HG02938 (cell line): ENCODE measurements around the gene MT1B.

Experiments used
- ATAC-seq: cut with Tn5 transposase; IDR thresholded peaks from one replicate; pipeline ENCODE4 v1.9.1; 2021; ENCODE audit warnings: mild to moderate bottlenecking, moderate library complexity; ENCODE audit not compliant: unreplicated experiment

Gene MT1B

DNA sequence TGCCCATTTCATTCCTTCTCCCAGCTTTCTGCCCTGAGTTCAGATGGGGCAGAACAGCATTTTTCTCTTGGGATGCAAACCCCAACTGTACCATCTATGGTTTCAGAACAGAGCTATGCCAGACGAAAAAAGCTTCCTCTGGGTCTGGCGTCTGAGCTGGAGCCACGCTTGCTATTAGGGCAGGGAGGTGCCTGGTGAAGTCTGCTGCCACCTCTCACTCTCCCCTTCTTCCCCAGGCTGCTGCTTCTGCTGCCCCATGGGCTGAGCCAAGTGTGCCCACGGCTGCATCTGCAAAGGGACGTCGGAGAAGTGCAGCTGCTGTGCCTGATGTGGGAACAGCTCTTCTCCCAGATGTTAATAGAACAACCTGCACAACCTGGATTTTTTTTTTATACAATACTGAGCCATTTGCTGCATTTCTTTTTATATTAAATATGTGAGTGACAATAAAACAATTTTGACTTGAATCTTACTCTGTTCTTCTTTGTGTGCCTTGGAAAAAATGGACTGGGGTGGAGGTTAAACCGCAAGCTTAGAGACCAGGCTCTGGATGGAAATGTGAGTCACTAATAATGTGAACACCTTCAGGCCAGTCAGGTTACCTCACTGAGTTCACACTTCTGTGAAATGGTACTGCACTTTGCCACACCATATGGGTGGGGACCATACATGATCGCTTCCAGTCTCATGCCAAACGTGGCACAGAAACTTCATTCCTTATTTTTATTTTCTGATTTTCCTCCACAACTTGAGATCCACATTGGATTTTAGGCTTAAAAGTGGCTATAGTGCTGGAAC lies 14.9 kb upstream of the MT1B start:
- no peak for ATAC-seq

DNA sequence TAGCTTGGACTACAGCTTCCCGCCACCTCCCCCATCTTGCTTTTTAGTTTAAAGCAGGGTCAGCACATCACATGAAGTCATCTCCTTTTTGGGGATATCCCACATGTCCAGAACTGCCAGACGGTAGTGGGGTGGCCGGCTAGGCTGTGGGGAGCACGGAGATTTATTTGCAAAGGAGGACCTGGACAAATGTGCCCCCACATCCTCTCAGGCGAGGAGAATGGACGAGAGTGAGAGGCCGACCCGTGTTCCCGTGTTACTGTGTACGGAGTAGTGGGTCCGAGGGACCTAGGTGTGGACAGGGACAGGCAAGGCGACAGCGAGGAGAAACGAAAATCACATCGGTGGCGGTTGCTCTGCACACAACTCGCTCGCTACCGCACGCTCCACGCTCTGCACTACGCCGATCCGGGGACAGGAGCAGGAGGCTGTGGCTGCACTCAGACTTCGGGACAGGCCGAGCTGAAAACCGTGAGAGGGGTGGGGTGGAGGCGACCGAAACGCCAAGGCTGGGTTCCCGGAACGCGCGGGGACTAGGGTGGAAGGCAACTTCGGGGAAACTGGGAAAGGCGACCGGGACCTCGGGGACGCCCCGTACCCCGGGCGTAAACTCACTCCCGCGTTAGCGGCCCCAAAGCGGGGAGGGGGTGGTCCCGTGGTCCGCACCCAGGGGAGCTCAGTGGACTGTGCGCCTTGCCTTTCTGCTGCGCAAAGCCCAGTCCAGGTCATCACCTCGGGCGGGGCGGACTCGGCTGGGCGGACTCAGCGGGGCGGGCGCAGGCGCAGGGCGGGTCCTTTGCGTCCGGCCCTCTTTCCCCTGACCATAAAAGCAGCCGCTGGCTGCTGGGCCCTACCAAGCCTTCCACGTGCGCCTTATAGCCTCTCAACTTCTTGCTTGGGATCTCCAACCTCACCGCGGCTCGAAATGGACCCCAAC lies 13.6 kb upstream of the MT1B start, which contains the start of gene MT1A:
Gene MT1A (plus strand): TSS at position 853 of the 937 bp plus-strand sequence. CDS start 73 bp downstream, at position 926.
- ATAC-seq = no peak

DNA sequence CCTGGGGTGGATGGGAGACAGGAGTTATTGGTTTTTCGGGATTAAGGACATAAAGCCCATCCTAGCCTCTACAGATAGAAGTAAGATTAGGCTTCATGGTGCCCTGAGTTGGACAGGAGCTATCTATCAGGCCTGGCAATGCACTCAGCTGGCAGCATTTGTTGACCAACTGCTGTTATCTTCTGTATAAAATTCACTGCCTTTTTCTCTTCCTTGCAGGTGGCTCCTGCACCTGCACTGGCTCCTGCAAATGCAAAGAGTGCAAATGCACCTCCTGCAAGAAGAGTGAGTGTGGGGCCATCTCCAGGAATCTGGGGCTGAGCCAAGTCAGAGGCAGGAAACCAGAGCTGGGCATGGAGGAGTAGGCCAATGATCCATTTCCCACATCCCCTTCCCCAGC lies 12.6 kb upstream of the MT1B start:
- no peak for ATAC-seq

DNA sequence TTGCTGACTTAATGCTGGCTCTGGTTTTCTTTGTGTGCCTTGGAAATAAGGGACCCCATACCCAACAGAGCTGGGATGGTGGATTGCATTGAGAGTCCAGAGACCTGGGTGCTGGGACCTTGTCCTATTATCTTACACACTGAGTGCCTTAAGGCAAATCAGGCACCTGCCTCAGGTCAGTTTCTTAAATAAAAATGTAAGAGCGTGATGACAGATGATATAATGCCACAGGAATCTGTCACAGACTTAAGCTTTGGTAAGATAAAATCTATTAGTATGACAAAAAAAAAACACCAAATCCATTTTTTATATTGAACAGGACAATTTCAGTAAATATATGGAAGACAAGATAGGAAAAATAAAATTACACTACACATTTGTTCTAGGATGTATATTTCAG lies 11.6 kb upstream of the MT1B start:
- ATAC-seq = no peak

DNA sequence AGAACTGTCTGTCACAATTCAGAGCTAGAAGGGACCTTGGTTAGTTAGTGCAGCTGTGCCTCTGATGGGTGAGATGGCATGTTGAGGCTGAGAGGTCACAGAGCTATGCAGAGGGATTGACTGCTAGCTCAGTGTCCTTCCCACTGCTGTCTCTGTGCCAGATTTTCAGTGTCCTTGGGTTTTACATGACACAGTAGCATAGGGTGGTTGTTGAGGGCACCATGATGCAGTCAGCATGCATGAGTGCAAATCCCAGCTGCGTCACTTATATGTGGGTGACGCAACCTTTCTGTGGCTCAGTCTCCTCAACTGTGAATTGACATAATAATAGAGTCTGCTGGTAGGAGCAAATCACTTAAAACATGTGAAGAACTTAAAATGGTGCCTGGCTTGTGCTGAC lies 10.5 kb upstream of the MT1B start:
- ATAC-seq = no peak

DNA sequence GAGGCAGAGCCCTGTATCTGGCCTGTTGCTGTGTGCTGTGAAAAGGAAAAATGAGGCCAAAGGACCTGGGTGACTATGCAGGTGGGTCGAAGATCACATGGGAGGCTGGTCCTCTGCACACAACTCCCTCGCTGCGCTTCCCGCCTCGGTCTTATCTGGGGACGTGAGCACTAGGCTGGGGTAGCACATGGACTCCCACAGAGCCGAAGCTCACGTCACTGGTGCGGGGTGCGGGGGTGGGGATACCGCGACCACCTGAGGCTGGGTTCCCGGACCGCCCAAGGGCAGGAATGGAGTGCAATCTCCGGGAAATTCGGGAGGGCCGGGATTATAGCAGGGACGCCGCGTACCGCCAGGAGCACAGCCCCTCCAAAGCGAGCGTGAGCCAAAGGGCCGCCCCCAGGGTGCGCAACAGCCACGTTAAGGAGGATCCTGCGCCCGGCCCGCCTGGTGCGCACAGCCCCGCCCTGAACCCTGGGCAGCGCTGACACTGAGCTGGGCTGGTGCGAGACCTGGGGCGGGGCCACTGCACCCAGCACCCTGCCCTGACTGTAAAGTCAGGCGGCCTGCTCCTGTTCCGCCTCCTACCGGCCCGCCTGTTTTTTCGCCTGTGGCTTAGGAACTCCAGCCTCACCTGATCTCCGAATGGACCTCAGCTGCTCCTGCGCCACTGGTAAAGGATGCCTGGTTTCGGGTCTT lies 8.5 kb upstream of the MT1B start:
- no peak for ATAC-seq

DNA sequence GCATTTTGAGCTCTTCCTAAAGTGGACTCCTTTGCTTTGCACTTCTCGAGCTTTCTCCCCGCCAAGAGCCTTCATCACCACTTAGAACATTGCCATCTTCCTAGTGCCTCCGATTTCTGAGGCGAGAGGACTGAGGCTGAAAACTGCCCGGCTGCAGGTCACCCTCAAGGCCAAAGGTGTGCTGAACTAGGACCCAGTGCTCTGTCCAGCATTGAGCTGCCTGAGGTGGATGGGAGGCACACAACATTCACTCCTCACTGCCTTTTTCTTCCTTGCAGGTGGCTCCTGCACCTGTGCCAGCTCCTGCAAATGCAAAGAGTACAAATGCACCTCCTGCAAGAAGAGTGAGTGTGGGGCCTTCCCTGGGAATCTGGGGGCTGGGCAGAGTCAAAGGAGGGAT lies 7.9 kb upstream of the MT1B start:
- ATAC-seq = no peak

DNA sequence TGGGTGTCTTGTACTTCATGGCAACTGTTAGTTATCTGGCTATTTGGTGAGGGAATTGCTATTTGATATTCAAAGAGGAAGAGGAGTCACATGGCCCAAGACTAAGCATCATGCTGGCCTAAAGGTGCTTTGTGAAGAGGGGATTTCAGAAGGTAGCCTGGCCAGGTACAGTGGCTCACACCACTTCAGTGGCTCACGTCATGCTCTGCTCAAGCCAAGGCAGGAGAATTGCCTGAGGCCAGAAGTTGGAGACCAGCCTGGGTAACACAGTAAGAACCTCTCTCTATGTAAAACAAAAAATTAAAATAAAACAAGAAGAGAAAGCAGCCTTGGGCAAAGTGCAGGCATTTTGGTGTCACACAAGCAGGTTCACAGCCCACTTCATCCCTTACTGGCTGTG lies 6.4 kb upstream of the MT1B start:
- ATAC-seq = no peak

DNA sequence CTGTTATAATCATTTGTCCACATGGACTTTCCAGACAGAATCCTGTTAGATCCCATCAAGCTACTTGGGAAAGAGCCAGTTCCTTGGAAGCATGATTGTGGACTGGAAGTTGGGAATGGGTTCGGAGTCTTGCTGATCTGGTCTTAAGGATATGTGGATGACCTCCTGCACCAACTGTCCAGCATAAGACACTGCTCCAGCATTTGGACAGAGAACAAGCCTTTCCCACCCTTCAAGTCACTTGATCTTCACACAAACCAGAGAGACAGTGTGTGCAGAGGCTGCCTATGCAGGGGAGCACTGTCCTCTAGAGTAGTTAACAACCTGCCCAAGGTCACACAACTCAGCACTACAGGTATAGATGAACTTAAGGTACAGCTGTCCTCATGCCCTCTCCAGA lies 5.8 kb upstream of the MT1B start:
- no peak for ATAC-seq

DNA sequence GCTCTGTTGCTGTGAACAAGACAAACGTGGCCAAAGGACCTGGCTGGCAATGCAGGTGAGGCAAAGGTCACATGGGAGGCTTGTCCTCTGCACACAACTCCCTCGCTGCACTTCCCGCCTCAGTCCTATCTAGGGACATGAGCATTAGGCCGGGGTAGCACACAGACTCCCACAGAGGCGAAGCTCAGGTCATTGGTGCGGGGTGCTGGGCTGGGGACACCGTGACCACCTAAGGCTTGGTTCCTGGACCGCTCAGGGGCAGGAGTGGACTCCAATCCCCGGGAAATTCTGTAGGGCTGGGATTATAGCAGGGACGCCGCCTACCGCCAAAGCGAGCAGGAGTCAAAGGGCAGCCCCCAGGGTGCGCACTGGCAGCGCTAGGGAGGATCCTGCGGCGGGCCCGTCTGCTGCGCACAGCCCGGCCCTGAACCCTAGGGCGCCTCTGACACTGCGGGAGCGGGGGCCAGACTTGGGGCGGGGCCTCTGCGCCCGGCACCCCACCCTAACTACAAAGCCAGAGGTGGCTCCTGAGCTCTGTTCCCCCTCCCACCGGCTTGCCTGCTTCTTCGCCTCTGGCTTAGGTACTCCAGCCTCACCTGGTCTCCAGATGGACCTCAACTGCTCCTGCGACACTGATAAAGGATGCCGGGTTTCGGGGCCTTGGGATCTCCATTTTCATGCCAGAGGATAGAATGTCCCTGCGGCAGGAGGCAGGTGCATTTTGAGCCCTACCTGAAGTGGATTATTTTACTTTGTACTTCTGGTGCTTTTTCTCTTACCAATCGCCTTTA lies 3.9 kb upstream of the MT1B start:
- ATAC-seq = no peak

DNA sequence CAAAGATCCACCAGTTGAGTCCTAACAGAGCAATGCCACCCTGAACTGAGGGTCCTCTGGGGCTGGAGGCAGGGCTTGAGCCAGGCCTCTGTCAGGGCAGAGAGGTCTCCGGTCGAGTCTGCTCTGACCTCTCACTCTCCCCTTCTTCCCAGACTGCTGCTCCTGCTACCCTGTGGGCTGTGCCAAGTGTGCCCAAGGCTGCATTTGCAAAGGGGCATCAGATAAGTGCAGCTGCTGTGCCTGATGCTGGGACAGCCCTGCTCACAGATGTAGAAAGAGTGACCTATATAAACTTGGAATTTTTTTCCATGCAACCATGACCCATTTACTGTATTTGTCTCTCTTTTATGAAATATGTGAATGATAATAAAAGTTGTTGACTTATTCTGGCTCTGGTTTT lies 2.4 kb upstream of the MT1B start:
- no peak for ATAC-seq

DNA sequence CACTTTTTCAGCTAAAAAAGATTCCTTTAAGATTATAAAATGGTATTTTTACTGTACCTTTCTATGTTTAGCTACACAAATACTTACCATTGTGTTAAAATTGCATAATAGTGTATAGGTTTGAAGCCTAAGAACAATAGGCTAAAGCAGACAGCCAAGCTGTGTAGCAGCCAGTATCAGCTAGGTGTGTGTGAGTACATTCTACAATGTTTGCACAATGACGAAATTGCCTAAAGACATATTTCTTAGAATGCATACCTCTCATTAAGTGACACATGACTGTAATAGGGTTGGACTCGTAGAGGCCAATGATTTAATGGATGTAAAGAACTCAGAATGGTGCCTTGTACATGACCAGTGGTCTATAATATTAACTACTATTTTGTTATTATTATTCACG lies 1.9 kb upstream of the MT1B start:
- no peak for ATAC-seq

DNA sequence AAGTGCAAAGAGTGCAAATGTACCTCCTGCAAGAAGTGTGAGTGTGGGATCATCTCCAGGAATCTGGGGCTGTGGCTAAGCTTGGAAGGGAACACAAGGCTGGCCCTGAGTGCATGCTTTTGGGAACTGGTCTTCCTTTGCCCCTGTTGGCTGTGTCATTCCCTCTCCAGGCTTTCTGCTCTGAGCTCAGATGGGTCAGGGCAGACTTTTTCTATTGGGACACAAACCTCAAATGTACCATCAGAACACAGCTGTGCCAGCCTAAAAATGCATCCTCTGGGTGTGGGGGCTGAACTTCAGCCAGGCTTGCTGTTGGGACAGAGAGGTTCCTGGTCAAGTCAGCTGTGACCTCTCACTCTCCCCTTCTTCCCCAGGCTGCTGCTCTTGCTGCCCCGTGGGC lies 914 bp downstream of the MT1B start:
- ATAC-seq = no peak

DNA sequence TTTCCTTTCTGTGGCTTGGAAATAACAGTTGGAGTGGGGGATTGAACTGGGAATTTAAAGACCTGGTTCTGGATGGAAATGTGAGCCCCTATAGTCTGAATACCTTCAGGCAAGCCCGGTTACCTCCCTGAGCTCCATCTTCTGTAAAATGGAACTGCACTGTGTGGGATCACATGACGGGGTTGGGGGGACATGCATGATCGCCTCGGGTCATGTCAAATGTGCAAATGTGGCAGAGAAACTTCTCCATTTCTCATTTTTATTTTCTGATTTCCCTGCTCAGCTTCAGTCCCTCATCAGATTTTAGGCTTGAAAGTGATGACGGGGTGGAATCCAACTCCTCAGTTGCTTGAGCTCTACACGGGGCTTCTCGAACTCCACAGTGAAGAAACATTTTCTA lies 1.5 kb downstream of the MT1B start:
- no peak for ATAC-seq

DNA sequence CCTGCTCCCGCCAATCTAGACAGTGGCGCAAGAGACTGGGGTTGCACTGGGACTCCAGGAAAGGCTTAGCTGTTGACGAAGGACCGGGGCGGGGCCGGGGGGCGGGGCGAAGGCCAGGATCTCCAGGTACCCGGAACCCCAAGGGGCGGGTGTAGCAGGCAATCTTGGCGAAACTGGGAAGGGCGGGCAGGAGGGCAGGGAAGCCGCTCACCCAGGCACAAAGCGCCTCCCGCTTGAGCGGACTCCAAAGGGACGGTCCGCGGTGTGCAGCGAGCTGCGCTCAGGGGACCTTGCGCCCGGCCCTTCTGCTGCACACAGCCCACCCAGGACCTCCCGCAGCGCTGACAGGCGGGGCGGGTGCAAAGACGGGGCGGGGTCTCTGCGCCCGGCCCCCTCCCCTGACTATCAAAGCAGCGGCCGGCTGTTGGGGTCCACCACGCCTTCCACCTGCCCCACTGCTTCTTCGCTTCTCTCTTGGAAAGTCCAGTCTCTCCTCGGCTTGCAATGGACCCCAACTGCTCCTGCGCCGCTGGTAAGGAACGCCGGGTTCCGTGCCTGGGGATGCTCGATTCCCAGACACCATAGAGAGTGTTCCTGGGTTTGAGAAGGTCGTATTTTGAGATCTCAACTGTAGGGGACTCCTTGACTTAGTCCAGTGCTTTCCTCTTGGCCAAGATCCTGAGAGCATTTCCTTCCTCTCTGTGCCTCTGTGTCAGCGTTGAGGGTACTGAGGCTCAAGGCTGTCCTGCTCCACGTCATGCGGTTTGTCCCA lies 6.1 kb downstream of the MT1B start, which contains the start of gene MT1F:
Gene MT1F (plus strand): TSS at position 405 of the 772 bp plus-strand sequence. CDS start 100 bp downstream, at position 505.
- no peak for ATAC-seq

DNA sequence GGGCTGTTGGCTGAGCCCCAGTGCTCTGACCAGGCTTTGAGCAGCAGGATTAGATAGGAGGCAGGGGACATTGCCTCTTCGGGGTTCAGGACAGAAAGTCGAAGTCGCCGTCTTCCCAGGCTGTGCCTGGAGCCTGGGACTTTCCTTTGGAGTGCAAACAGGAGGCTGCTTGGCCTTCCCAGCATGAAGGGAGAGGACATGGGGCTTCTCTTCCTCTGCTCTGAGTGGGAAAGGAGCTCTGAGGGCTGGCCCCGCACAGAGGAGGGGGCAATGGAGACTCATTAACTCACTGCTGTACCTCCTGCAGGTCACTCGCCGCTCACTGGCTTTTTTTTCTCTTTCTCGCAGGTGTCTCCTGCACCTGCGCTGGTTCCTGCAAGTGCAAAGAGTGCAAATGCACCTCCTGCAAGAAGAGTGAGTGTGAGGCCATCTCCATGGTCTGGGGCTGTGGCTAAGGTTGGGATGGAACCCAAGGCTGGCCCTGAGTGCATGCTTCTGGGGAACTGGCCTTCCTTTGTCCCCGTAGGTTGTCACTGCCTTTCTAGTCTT lies 6.7 kb downstream of the MT1B start:
- ATAC-seq = no peak

DNA sequence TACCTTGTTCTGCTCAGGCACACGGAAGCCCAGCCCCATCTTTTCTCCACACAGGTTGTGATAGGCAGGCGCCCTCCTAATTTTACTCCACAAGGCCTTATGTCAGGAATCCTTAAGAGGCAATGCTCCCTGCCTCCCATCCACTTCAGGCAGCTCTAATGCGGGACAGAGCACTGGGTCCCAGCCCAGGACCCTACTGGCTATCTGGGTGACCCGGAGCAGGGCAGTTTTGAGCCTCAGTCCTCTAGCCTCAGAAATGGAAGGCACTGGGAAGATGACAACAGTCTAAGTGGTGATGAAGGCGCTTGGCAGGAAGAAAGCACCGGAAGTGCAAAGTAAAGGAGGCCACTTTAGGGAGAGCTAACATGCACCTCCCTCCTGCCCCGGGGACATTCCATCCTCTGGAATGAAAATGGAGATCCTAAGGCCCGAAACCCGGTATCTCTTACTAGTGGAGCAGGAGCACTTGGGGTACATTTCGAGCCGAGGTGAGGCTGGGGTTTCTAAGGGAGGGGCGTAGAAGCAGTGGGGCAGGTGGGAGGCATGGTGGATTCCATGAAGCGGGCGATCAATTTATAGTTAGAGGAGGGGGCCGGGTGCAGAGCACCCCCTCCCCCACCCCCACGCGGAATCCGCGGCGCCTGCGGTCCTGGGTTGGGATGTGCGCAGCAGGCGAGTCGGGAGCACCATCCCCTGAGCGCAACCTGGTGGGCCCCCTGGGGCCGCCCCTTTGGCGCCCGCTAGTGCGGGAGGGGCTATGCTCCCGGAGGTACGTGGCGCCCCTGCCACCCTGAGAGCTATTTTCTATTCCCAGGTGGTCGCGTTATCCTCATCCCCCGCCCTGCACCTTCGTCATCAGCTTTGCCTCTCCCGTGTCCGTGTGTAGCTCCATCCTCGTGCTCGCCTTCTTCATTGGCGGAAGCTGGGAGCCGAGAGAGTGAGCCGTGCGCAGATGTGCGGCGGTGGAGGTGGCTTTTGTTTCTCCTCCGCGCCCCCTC lies 11.0 kb downstream of the MT1B start:
- no peak for ATAC-seq

DNA sequence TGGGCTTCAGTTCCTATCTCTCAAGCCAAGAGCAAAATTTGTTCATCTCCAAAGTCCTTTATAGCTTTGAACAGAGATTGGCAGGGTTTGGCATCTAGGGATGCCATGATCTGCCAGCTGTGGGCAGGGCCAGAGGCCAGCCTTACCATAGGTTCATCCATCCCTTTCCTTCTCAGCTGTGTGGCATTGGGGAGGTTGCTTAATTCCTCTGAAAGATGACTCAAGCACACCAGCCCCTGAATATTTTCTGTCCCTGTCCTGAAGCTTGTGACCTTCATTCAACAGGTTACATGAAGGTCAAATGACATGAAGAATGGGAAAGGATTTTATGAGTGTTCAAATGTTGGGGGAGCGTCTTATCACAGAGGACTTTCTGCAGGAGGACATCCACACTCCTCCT lies 12.8 kb downstream of the MT1B start:
- ATAC-seq = no peak
